Cardiac muscle cell (in vitro differentiated cells and primary cell): Measurements from ENCODE around the gene C9. TPM values are rescaled to one million over a fixed set of nuclear protein-coding genes. Genes with fewer than 3 reads are reported as not detected.

Source experiments
- DNase-seq, 2 donors: peaks; one replicate each; pipeline versions ENCODE4 v3.0.0 to v3.0.0-alpha.2; 2010 to 2017; ENCODE audit warnings: low read depth in 1 of 2, low spot score in 1 of 2
- H3K27ac ChIP-seq: fragments of 200-600 bp; sonication (generic); 2 replicates; pipeline ENCODE4 v1.5.1; 2016
- H3K27me3 ChIP-seq: fragments of 200-600 bp; sonication (generic); 2 replicates; pipeline ENCODE4 v1.6.0; 2016; ENCODE audit warnings: control low read depth
- H3K36me3 ChIP-seq: fragments of 200-600 bp; sonication (generic); 2 replicates; pipeline ENCODE4 v1.5.1; 2016; ENCODE audit warnings: control low read depth
- H3K4me1 ChIP-seq: fragments of 200-600 bp; sonication (generic); 2 replicates; pipeline ENCODE4 v1.8.1; 2017; ENCODE audit warnings: low read depth, mild to moderate bottlenecking, mixed run types
- H3K4me3 ChIP-seq: fragments of 200-600 bp; sonication (generic); 2 replicates; pipeline ENCODE4 v1.5.1; 2016; ENCODE audit warnings: mild to moderate bottlenecking
- H3K9me3 ChIP-seq: fragments of 200-600 bp; sonication (generic); 2 replicates; pipeline ENCODE4 v1.5.1; 2017; ENCODE audit warnings: low read depth, mild to moderate bottlenecking, control low read depth
- CTCF ChIP-seq: IDR thresholded peaks from 2 replicates; pipeline ENCODE4 v1.5.1; 2012; ENCODE audit warnings: low read depth, mild to moderate bottlenecking, low read length
- polyA plus RNA-seq: library from polyadenylated mRNA; unstranded; fragments of >200 nt; fragmentation: Nextera tagmentation; extraction: Ambion mirVana; gene quantifications from 2 replicates; pipeline ENCODE4 v1.2.1, GENCODE V29; 2016
- total RNA-seq: library from RNA; depleted of rRNA; stranded (reverse); fragments of >200 nt; gene quantifications from 2 replicates; pipeline ENCODE4 v1.2.3, GENCODE V29; 2016

Gene C9
- total and polyA plus RNA-seq, 2 experiments from 2014 or later = not detected

- no peak for DNase-seq
- Histone ChIP-seq H3K27me3 (no peaks in the 10 kb centered on the region), H3K4me1 (no peaks in the 10 kb centered on the region), H3K4me3 (no peak overlapping the region), H3K9me3 (no peaks in the 10 kb centered on the region), H3K27ac (no peak overlapping the region), H3K36me3 (no peaks in the 10 kb centered on the region)
- no peak for TF ChIP-seq CTCF
Observed at GRCh38 chr5:39270225-39270848, 94.0 kb downstream of the C9 start.

GRCh38 chr5:39267186-39267585 lies 97.1 kb downstream of the C9 start:
- no peak overlapping the region for H3K4me3 ChIP-seq
- no peak overlapping the region for H3K27ac ChIP-seq
- no peak for DNase-seq
- TF ChIP-seq CTCF = no peak
- H3K4me1 ChIP-seq = no peaks in the 10 kb centered on the region
- no peaks in the 10 kb centered on the region for H3K36me3 ChIP-seq
- H3K9me3 ChIP-seq = no peaks in the 10 kb centered on the region
- no peaks in the 10 kb centered on the region for H3K27me3 ChIP-seq

- TF ChIP-seq CTCF = no peak
Observed at GRCh38 chr5:39266442-39266841, 97.9 kb downstream of the C9 start.

GRCh38 chr5:39264528-39264927 lies 99.8 kb downstream of the C9 start:
- no peaks in the 10 kb centered on the region for H3K36me3 ChIP-seq
- DNase-seq = no peak
- no peak for TF ChIP-seq CTCF

More at GRCh38 chr5:39266442-39266841, 97.9 kb downstream of the C9 start:
- no peak for DNase-seq
- Histone ChIP-seq H3K4me3 (no peak overlapping the region), H3K36me3 (no peaks in the 10 kb centered on the region), H3K27me3 (no peaks in the 10 kb centered on the region), H3K4me1 (no peaks in the 10 kb centered on the region), H3K27ac (no peak overlapping the region), H3K9me3 (no peaks in the 10 kb centered on the region)

GRCh38 chr5:39262981-39263380 lies 101.3 kb downstream of the C9 start:
- Histone ChIP-seq H3K4me3 (no peak overlapping the region), H3K4me1 (no peaks in the 10 kb centered on the region), H3K9me3 (no peaks in the 10 kb centered on the region), H3K27me3 (no peaks in the 10 kb centered on the region), H3K27ac (no peak overlapping the region), H3K36me3 (no peaks in the 10 kb centered on the region)
- no peak for DNase-seq
- no peak for TF ChIP-seq CTCF

More at GRCh38 chr5:39264528-39264927, 99.8 kb downstream of the C9 start:
- H3K9me3 ChIP-seq = no peaks in the 10 kb centered on the region
- H3K27ac ChIP-seq = no peak overlapping the region
- H3K27me3 ChIP-seq = no peaks in the 10 kb centered on the region
- H3K4me3 ChIP-seq = no peak overlapping the region
- no peaks in the 10 kb centered on the region for H3K4me1 ChIP-seq
